ACC112 (cell line): Measurements from ENCODE around the gene SLC10A1.

Experiments used
- H2AFZ ChIP-seq: fragments of 200-600 bp; sonication (generic); one replicate; pipeline ENCODE4 v1.6.0; 2017; ENCODE audit warnings: antibody characterized with exemption, low read length; ENCODE audit not compliant: unreplicated experiment
- H3K27ac ChIP-seq: fragments of 200-600 bp; sonication (generic); 2 replicates; pipeline ENCODE4 v1.5.1; 2014; ENCODE audit warnings: low read depth, mild to moderate bottlenecking, antibody characterized with exemption, low read length, moderate library complexity
- H3K27me3 ChIP-seq: fragments of 200-600 bp; sonication (generic); 2 replicates; pipeline ENCODE4 v1.6.1; 2014; ENCODE audit warnings: mild to moderate bottlenecking, antibody characterized with exemption, low read length, moderate library complexity, mixed read lengths; ENCODE audit not compliant: insufficient read depth
- H3K36me3 ChIP-seq: fragments of 200-600 bp; sonication (generic); 2 replicates; pipeline ENCODE4 v1.6.1; 2016; ENCODE audit warnings: mild to moderate bottlenecking, antibody characterized with exemption, low read length, moderate library complexity, mixed read lengths; ENCODE audit not compliant: insufficient read depth
- H3K4me1 ChIP-seq: fragments of 200-600 bp; sonication (generic); one replicate; pipeline ENCODE4 v1.6.1; 2016; ENCODE audit warnings: low read length, mixed read lengths; ENCODE audit not compliant: insufficient read depth, unreplicated experiment, control insufficient read depth
- H3K4me3 ChIP-seq: fragments of 200-600 bp; sonication (generic); 2 replicates; pipeline ENCODE4 v1.5.1; 2014; ENCODE audit warnings: mild to moderate bottlenecking, low read depth, low read length
- H3K79me2 ChIP-seq: fragments of 200-600 bp; sonication (generic); one replicate; pipeline ENCODE4 v1.6.0; 2016; ENCODE audit warnings: low read length; ENCODE audit not compliant: control insufficient read depth, unreplicated experiment, insufficient read depth

The SLC10A1 gene

DNA sequence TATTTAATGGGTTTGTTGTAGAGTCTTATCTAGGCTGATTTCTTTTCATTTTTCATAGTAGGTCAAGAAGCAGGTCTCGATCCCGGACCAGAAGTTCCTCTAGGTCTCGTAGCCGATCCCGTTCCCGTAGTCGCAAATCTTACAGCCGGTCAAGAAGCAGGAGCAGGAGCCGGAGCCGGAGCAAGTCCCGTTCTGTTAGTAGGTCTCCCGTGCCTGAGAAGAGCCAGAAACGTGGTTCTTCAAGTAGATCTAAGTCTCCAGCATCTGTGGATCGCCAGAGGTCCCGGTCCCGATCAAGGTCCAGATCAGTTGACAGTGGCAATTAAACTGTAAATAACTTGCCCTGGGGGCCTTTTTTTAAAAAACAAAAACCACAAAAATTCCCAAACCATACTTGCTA lies 25.9 kb downstream of the SLC10A1 start:
- Histone ChIP-seq H3K27ac (no peak overlapping the region), H3K4me1 (peaks cover 19% of the 10 kb centered on the region), H3K36me3 (peaks cover 72% of the 10 kb centered on the region), H2AFZ (no peak overlapping the region), H3K79me2 (peaks cover 47% of the 10 kb centered on the region), H3K4me3 (no peak overlapping the region), H3K27me3 (no peaks in the 10 kb centered on the region)

- Histone ChIP-seq H3K79me2 (peaks cover 47% of the 10 kb centered on the region), H2AFZ (no peak overlapping the region), H3K27me3 (no peaks in the 10 kb centered on the region), H3K4me1 (peaks cover 19% of the 10 kb centered on the region), H3K27ac (no peak overlapping the region), H3K4me3 (no peak overlapping the region), H3K36me3 (peaks cover 70% of the 10 kb centered on the region)
Observed at GRCh38 chr14:69770559-69770958, 26.5 kb downstream of the SLC10A1 start.

GRCh38 chr14:69769623-69770022 lies 27.4 kb downstream of the SLC10A1 start:
- Histone ChIP-seq H3K4me3 (peak overlapping the region; percentile 49), H2AFZ (no peak overlapping the region), H3K27ac (no peak overlapping the region), H3K4me1 (peaks cover 19% of the 10 kb centered on the region), H3K79me2 (peaks cover 47% of the 10 kb centered on the region), H3K36me3 (peaks cover 62% of the 10 kb centered on the region), H3K27me3 (no peaks in the 10 kb centered on the region)

DNA sequence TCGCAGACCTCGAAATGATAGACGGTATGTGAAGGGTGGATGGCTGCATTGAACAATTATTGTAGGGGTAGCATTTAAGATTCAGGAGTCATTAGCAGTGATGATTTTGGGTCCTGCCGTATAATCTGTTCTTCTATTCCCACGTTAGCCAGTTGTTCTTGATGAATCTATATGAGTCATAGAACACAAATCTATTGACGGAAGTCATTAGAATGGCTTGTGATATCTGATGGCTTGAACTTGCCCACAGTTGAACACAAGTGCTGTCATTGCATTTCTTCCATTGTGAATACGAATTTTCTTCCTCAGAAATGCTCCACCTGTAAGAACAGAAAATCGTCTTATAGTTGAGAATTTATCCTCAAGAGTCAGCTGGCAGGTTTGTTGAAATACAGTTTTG lies 28.2 kb downstream of the SLC10A1 start:
- H3K27me3 ChIP-seq = no peaks in the 10 kb centered on the region
- no peak overlapping the region for H2AFZ ChIP-seq
- peak overlapping the region; percentile 99 for H3K4me3 ChIP-seq
- H3K36me3 ChIP-seq = peaks cover 58% of the 10 kb centered on the region
- H3K27ac ChIP-seq = no peak overlapping the region
- H3K79me2 ChIP-seq = peaks cover 47% of the 10 kb centered on the region
- H3K4me1 ChIP-seq = peaks cover 19% of the 10 kb centered on the region

DNA sequence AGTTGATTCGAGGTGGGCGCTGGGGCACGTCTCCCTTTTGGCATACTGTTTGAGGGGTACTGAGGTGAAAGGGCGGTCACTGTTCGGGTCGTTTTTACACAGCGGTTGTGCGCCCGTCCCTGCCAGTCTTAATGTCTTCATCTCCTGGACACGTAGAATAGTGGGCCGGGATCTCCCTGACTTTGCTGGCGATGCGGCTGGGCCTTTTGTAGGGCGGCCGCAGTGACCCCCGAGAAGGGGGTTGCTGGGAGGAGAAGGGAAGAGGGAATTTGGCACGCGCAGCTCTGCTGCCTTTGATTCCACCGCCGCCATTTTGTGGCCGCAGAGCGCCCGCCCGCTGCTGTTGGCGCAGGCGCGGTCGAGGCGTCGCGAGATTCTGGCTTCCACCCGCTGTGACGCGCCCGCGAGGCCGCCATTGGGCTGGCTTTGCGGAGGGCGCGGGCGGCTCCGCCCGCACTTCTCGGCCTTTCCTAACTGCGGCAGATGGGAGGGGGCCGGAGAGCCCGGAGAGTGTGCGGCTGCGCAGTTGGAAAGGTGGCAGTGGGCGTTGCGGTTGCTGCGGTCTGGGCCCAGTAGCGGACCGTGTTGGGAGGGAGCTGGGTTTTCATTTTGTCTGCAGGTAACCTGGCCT lies 29.6 kb downstream of the SLC10A1 start:
- Histone ChIP-seq H2AFZ (no peak overlapping the region), H3K27me3 (no peaks in the 10 kb centered on the region), H3K36me3 (peaks cover 45% of the 10 kb centered on the region), H3K79me2 (peaks cover 43% of the 10 kb centered on the region), H3K4me3 (peak overlapping the region; percentile 99), H3K4me1 (peaks cover 19% of the 10 kb centered on the region), H3K27ac (peak overlapping the region; percentile 99)

DNA sequence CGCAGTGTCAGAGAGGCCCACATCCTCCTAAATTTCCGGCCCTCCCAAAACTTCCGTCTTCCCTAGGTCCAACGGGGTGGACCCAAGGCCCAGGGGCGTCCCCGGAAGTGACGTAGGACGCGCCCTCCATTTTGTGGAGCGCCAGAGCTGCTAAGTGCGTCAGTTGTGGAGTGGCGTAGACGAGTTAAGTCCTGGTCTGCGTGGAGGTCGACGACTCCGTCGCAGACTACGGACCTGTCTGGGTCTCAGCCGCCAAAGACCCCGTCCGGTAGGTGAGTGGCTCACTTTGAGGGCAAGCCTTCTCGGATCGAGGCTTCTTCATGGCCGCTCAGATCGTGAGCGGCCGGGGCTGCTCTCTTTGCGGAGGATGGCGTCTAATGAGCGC lies 30.1 kb downstream of the SLC10A1 start, which contains the start of gene SRSF5:
SRSF5 (plus strand) TSS at position 159 of the 385 bp plus-strand sequence. CDS start 1,015 bp downstream, outside the sequence.
- Histone ChIP-seq H3K4me3 (peak within 1 kb of the TSS; percentile 99), H3K27me3 (no peaks in the 10 kb centered on the region), H2AFZ (peak within 1 kb of the TSS; percentile 68), H3K36me3 (peaks cover 43% of the 10 kb centered on the region), H3K27ac (peak within 1 kb of the TSS; percentile 99), H3K79me2 (peaks cover 43% of the 10 kb centered on the region), H3K4me1 (peaks cover 19% of the 10 kb centered on the region)

DNA sequence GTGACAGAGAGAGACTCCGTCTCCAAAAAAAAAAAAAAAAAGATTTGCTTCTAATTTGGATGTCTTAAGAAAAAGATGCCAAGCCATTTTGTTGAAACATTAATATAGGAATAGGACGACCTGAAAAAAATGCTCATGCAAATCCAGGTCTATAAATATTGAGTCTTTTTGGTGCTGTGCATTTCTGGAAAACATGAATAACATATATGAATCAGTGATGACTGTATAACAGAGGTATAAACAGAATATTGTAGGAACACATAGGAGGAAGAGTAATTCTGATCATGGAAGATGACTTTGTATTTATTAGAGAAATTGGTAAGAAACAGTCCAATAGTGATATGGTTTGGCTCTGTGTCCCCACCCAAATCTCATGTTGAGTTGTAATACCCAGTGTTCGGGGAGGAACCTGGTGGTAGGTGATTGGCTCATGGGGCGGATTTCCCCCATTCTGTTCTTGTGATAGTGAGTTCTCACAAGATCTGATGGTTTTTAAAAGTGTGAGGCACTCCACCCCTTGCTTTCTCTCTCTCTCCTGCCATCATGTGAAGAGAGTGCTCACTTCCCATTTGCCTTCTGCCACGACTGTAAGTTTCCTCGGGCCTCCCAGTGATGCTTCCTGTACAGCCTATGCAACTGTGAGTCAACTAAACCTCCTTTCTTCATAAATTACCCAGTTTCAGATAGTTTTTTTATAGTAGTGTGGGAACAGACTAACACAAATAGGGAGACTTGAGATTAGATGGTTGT lies 33.1 kb downstream of the SLC10A1 start:
- H3K79me2 ChIP-seq = peaks cover 19% of the 10 kb centered on the region
- H3K27ac ChIP-seq = no peak overlapping the region
- H3K4me3 ChIP-seq = no peak overlapping the region
- H3K4me1 ChIP-seq = peaks cover 18% of the 10 kb centered on the region
- H3K27me3 ChIP-seq = no peaks in the 10 kb centered on the region
- peak overlapping the region; percentile 14 for H2AFZ ChIP-seq
- H3K36me3 ChIP-seq = peaks cover 13% of the 10 kb centered on the region

- no peak overlapping the region for H3K4me3 ChIP-seq
- H3K79me2 ChIP-seq = no peaks in the 10 kb centered on the region
- no peaks in the 10 kb centered on the region for H3K36me3 ChIP-seq
- H3K27ac ChIP-seq = no peak overlapping the region
- H3K4me1 ChIP-seq = peaks cover 6% of the 10 kb centered on the region
- H2AFZ ChIP-seq = peak overlapping the region; percentile 60
- no peaks in the 10 kb centered on the region for H3K27me3 ChIP-seq
Observed at GRCh38 chr14:69760810-69761209, 36.2 kb downstream of the SLC10A1 start.

- H3K4me1 ChIP-seq = peaks cover 6% of the 10 kb centered on the region
- H2AFZ ChIP-seq = no peak overlapping the region
- H3K27ac ChIP-seq = no peak overlapping the region
Observed at GRCh38 chr14:69756298-69756697, 40.7 kb downstream of the SLC10A1 start.

DNA sequence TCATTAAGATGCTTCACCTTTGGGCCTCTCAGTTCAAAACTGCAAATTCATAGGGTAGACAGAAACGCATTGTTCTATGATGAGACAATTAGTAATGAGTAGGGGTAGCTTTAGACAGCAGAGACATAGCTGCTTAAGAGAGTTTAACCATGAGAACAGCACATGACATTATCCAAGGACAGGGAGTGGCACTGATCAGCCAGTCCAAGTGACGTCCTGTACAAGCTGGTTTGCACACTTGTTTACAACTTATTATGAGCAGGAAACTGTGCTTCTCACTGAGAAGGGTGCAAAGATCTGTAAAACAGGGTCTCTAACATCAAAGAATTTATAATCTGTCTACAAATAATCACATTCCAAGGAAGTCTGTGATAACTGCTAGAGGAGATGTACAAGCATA lies 41.3 kb downstream of the SLC10A1 start:
- no peak overlapping the region for H2AFZ ChIP-seq
- H3K27me3 ChIP-seq = no peaks in the 10 kb centered on the region
- peaks cover 5% of the 10 kb centered on the region for H3K4me1 ChIP-seq
- H3K27ac ChIP-seq = no peak overlapping the region
- H3K79me2 ChIP-seq = no peaks in the 10 kb centered on the region
- H3K4me3 ChIP-seq = no peak overlapping the region
- no peaks in the 10 kb centered on the region for H3K36me3 ChIP-seq

More at GRCh38 chr14:69756298-69756697, 40.7 kb downstream of the SLC10A1 start:
- no peaks in the 10 kb centered on the region for H3K27me3 ChIP-seq
- no peaks in the 10 kb centered on the region for H3K79me2 ChIP-seq
- no peaks in the 10 kb centered on the region for H3K36me3 ChIP-seq
- H3K4me3 ChIP-seq = no peak overlapping the region

GRCh38 chr14:69755296-69755695 lies 41.7 kb downstream of the SLC10A1 start:
- H3K79me2 ChIP-seq = no peaks in the 10 kb centered on the region
- H3K4me3 ChIP-seq = no peak overlapping the region
- H3K27ac ChIP-seq = no peak overlapping the region
- no peaks in the 10 kb centered on the region for H3K4me1 ChIP-seq
- H3K36me3 ChIP-seq = no peaks in the 10 kb centered on the region
- no peaks in the 10 kb centered on the region for H3K27me3 ChIP-seq
- no peak overlapping the region for H2AFZ ChIP-seq
